HepG2 (cell line): ENCODE data around the gene E2F3. TPM values are rescaled to one million over a fixed set of nuclear protein-coding genes. Genes with fewer than 3 reads are reported as not detected.

Source experiments
- ATAC-seq: fragments of 200-7000 bp; cut with Tn5 transposase; 3 replicates; pipeline ENCODE4 v1.9.1; 2020; ENCODE audit warnings: mild to moderate bottlenecking, moderate library complexity
- BruUV-seq: library from RNA; stranded (reverse); fragments of 400-500 nt; replicated peaks from 2 replicates; lab custom pipeline; 2021; lab: Mats Ljungman, UMichigan
- CTCF ChIA-PET: fragments of 300-600 bp; formaldehyde crosslinking; extraction: SDS; loops from one replicate; lab custom pipeline; 2021; ENCODE audit warnings: low total read pairs, inconsistent platforms, low intra/inter-chr PET ratio; lab: Yijun Ruan, JAX
- POLR2A ChIA-PET: fragments of 350-600 bp; sonication (Branson Sonifier 250); formaldehyde crosslinking; loops from one replicate; lab custom pipeline; 2020; ENCODE audit warnings: antibody characterized with exemption, inconsistent platforms; lab: Yijun Ruan, JAX
- DNase-seq: peaks from one replicate; pipeline ENCODE4 v3.0.0-alpha.2; 2015; ENCODE audit warnings: low spot score
- FAIRE-seq: peaks from 3 replicates; lab custom pipeline; 2011; peaks lifted over from hg19 to GRCh38; lab: Jason Lieb, UNC
- H2AFZ ChIP-seq: one replicate; pipeline ENCODE4 v1.6.1; 2011; ENCODE audit warnings: low read length, inconsistent platforms
- H3K27ac ChIP-seq: fragments of 300-600 bp; 3 replicates; pipeline ENCODE4 v1.8.0; 2011; ENCODE audit warnings: mixed run types, mild to moderate bottlenecking, mixed read lengths, low read length, inconsistent platforms; ENCODE audit not compliant: insufficient read depth; ENCODE audit errors: extremely low read length
- H3K27me3 ChIP-seq, 2 experiments: fragments of 200-600 bp in 1 of 2; 2 replicates in 1 of 2; 3 replicates in 1 of 2; pipeline versions ENCODE4 v1.6.0 to v1.8.0; 2011; ENCODE audit warnings: low read length in 2 of 2, mild to moderate bottlenecking in 2 of 2, moderate library complexity in 2 of 2, inconsistent platforms in 1 of 2; ENCODE audit not compliant: insufficient read depth in 2 of 2, control insufficient read depth in 1 of 2
- H3K36me3 ChIP-seq, 2 experiments: fragments of 200-600 bp in 1 of 2; replicated peaks in 1 of 2; 2 replicates in 1 of 2; 3 replicates in 1 of 2; pipeline versions ENCODE4 v1.5.1 to v1.8.0; 2011; ENCODE audit warnings: low read length in 2 of 2, inconsistent platforms in 1 of 2; ENCODE audit not compliant: insufficient read depth in 2 of 2, control insufficient read depth in 1 of 2
- H3K4me1 ChIP-seq: 2 replicates; pipeline ENCODE4 v1.5.1; 2012; ENCODE audit warnings: low read length, inconsistent platforms; ENCODE audit not compliant: insufficient read depth
- H3K4me2 ChIP-seq: 2 replicates; pipeline ENCODE4 v1.6.0; 2011; ENCODE audit warnings: low read depth, low read length, inconsistent platforms
- H3K4me3 ChIP-seq, 3 experiments: fragments of 200-600 bp in 1 of 3; sonication (generic), shearing (Covaris generic) in 1 of 3; replicated peaks in 1 of 3; 2 replicates each; pipeline ENCODE4 v1.5.1; 2011 to 2016; ENCODE audit warnings: low read length in 3 of 3, inconsistent platforms in 2 of 3, low read depth in 2 of 3, mild to moderate bottlenecking in 2 of 3, control low read depth in 1 of 3, mixed read lengths in 1 of 3; ENCODE audit not compliant: insufficient read depth in 1 of 3
- H3K79me2 ChIP-seq: one replicate; pipeline ENCODE4 v1.6.1; 2011; ENCODE audit warnings: low read length, inconsistent platforms; ENCODE audit not compliant: insufficient read depth
- H3K9ac ChIP-seq: 2 replicates; pipeline ENCODE4 v1.6.0; 2011; ENCODE audit warnings: mild to moderate bottlenecking, low read depth, low read length, inconsistent platforms; ENCODE audit not compliant: insufficient read depth
- H3K9me3 ChIP-seq: 2 replicates; pipeline ENCODE4 v1.5.1; 2012; ENCODE audit warnings: mild to moderate bottlenecking, low read length
- H4K20me1 ChIP-seq: 2 replicates; pipeline ENCODE4 v1.6.0; 2011; ENCODE audit warnings: inconsistent platforms, mild to moderate bottlenecking, low read length, moderate library complexity; ENCODE audit not compliant: insufficient read depth
- BCLAF1 ChIP-seq: fragments of 450-650 bp; IDR thresholded peaks from 2 replicates; pipeline ENCODE4 v1.6.1; 2017; ENCODE audit warnings: mild to moderate bottlenecking
- DBP ChIP-seq: sonication (generic); formaldehyde crosslinking; IDR thresholded peaks from 2 replicates; pipeline ENCODE4 v1.4.0; 2020; ENCODE audit warnings: missing genetic modification reagents; ENCODE audit errors: not compliant biosample characterization
- FOXC1 ChIP-seq: sonication (generic); formaldehyde crosslinking; IDR thresholded peaks from 2 replicates; pipeline ENCODE4 v1.8.0; 2022; ENCODE audit warnings: mild to moderate bottlenecking, missing genetic modification reagents, borderline replicate concordance
- HCFC1 ChIP-seq: fragments of 150-350 bp; IDR thresholded peaks from 2 replicates; pipeline ENCODE4 v1.6.1; 2014; ENCODE audit warnings: low read depth, low read length
- SNAI1 ChIP-seq: sonication (generic); formaldehyde crosslinking; IDR thresholded peaks from 2 replicates; pipeline ENCODE4 v1.5.0; 2020; ENCODE audit warnings: mild to moderate bottlenecking, missing genetic modification reagents, borderline replicate concordance
- TCF12 ChIP-seq, 2 experiments: fragments of 450-650 bp in 1 of 2; sonication (generic) in 1 of 2; formaldehyde crosslinking in 1 of 2; IDR thresholded peaks; 2 replicates each; pipeline versions ENCODE4 v1.6.1 to v1.8.0; 2017 to 2022; ENCODE audit warnings: antibody characterized with exemption in 1 of 2, mild to moderate bottlenecking in 1 of 2, missing genetic modification reagents in 1 of 2, moderate library complexity in 1 of 2
- ZNF18 ChIP-seq: sonication (generic); formaldehyde crosslinking; IDR thresholded peaks from 2 replicates; pipeline ENCODE4 v1.8.0; 2022; ENCODE audit warnings: mild to moderate bottlenecking, missing genetic modification reagents; ENCODE audit not compliant: insufficient replicate concordance
- ZNF816 ChIP-seq: sonication (generic); formaldehyde crosslinking; IDR thresholded peaks from 2 replicates; pipeline ENCODE4 v1.8.0; 2022; ENCODE audit warnings: missing genetic modification reagents, mild to moderate bottlenecking, borderline replicate concordance
- WGBS: methylation state at CpG from one replicate; pipeline ENCODE4 v1.1.6; 2017; ENCODE audit warnings: low lambda C conversion rate; 5-methylcytosine and 5-hydroxymethylcytosine counted together
- in situ Hi-C: cut with HindIII; loops from 2 replicates; pipeline ENCODE4 v1.10.0; 2017; ENCODE audit warnings: low pct_unique_long_range_greater_than_20kb; ENCODE audit not compliant: extremely low pct_ligation_motif_present
- intact Hi-C: fragments of 100-400 bp; cut with micrococcal nuclease; formaldehyde crosslinking; loops from one replicate; pipeline ENCODE4 v1.10.0; 2022; ENCODE audit not compliant: unreplicated experiment
- polyA plus RNA-seq, 8 experiments: library from polyadenylated mRNA; depleted of rRNA in 3 of 8; stranded (reverse) in 7 of 8; unstranded in 1 of 8; fragments of >200 nt; fragmentation: Illumina TruSeq in 4 of 8; extraction: Trizol in 4 of 8; gene quantifications; 2 replicates each; pipeline versions ENCODE4 v1.2.1 to v1.2.3, GENCODE V29; 2011 to 2016; ENCODE audit warnings: low read depth in 4 of 8, missing spikeins in 1 of 8, mixed read lengths in 1 of 8; ENCODE audit not compliant: insufficient read depth in 1 of 8
- total RNA-seq, 5 experiments: library from RNA; depleted of rRNA; stranded (reverse); fragments of >200 nt; fragmentation: Illumina TruSeq; extraction: Trizol; gene quantifications; 2 replicates each; pipeline ENCODE4 v1.2.3, GENCODE V29; 2016; ENCODE audit warnings: low read depth in 1 of 5

E2F3 gene
- total and polyA plus RNA-seq, 2 of the 13 experiments (the other 11 are each of a cell fraction or from before 2014, with no cell fraction given): 8.5 to 12.7 TPM

- H3K36me3 ChIP-seq: peaks cover 0 to 12% of the 10 kb centered on the region in 2 experiments; a peak in 4 of 5 replicates
- H3K9me3 ChIP-seq: no peaks in the 10 kb centered on the region
- FAIRE-seq: no peak
- H3K27ac ChIP-seq: no peak overlapping the region
- peaks cover 58% of the 10 kb centered on the region for H3K4me1 ChIP-seq
- no peaks in the 10 kb centered on the region for H4K20me1 ChIP-seq
- H2AFZ ChIP-seq: no peak overlapping the region
- ChIA-PET POLR2A (no interaction called here), CTCF (no interaction called here)
- no peak overlapping the region for H3K4me2 ChIP-seq
- BruUV-seq: no TSS peak
- TF ChIP-seq ZNF18: no peak
- TF ChIP-seq FOXC1 (CRISPR knock-in tag): no peak
- TF ChIP-seq ZNF816: no peak
- TF ChIP-seq TCF12 (IDR thresholded peaks at IDR 0.05): no peak
- TF ChIP-seq TCF12 (CRISPR knock-in tag; IDR thresholded peaks at IDR 0.05): no peak
- TF ChIP-seq SNAI1: no peak
- TF ChIP-seq HCFC1: no peak
- no peak for TF ChIP-seq DBP (CRISPR knock-in tag)
- no peak for TF ChIP-seq BCLAF1
- 100% methylated on average over 1 of the region's 1 CpG for WGBS
- ATAC-seq: no peak
- in situ Hi-C loops: no loop called here
- intact Hi-C loops: no loop called here
- H3K4me3 ChIP-seq: no peak overlapping the region
- no peak overlapping the region for H3K9ac ChIP-seq
- peaks cover 55% of the 10 kb centered on the region for H3K79me2 ChIP-seq
- no peak for DNase-seq
- H3K27me3 ChIP-seq: peaks cover 0 to 5% of the 10 kb centered on the region in 2 experiments; a peak in 1 of 5 replicates
These were observed 136.5 kb downstream of the E2F3 start for GRCh38 chr6:20538131-20538662.
